ENCODE results near the gene SECISBP2. TPM values are rescaled to one million over a fixed set of nuclear protein-coding genes. Genes with fewer than 3 reads are reported as not detected.

Gene SECISBP2
- total RNA-seq, 1 donor from 2014 or later = 78.0 TPM

DNA sequence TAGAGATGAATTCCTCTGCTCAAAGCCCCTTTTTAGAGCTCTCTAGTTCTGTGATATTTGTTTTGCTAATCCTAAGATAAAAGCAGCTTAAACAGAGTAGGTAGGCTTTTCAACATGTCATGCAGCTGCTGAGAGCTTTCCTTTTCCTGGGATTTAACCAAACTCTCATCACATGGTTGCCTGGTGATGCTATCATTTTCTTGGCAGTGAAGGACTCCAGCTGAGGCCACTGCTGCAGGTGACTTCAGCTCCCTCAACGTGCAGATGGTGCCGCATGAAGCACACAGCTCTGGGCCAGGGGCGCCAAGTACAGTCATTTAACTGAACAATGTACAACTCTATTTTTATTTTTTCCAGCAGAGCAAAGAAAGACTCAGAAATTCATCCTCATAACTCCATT lies 42.2 kb downstream of the SECISBP2 start:
- Mint-ChIP-seq H3K4me3 (no peak overlapping the region), H3K27ac (peak overlapping the region; percentile 33), H3K9me3 (no peaks in the 10 kb centered on the region), H3K36me3 (peaks cover 30% of the 10 kb centered on the region), H3K27me3 (ENCODE audit: low read depth) (no peaks in the 10 kb centered on the region), H3K4me1 (peaks cover 3% of the 10 kb centered on the region)
- TF ChIP-seq, protein P1, sequence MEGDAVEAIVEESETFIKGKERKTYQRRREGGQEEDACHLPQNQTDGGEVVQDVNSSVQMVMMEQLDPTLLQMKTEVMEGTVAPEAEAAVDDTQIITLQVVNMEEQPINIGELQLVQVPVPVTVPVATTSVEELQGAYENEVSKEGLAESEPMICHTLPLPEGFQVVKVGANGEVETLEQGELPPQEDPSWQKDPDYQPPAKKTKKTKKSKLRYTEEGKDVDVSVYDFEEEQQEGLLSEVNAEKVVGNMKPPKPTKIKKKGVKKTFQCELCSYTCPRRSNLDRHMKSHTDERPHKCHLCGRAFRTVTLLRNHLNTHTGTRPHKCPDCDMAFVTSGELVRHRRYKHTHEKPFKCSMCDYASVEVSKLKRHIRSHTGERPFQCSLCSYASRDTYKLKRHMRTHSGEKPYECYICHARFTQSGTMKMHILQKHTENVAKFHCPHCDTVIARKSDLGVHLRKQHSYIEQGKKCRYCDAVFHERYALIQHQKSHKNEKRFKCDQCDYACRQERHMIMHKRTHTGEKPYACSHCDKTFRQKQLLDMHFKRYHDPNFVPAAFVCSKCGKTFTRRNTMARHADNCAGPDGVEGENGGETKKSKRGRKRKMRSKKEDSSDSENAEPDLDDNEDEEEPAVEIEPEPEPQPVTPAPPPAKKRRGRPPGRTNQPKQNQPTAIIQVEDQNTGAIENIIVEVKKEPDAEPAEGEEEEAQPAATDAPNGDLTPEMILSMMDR (IDR thresholded peaks at IDR 0.05; ENCODE audit: unreplicated experiment) = no peak
- DNase-seq (ENCODE audit: low spot score in 2 of 2, unreplicated experiment in 2 of 2) = no peak

DNA sequence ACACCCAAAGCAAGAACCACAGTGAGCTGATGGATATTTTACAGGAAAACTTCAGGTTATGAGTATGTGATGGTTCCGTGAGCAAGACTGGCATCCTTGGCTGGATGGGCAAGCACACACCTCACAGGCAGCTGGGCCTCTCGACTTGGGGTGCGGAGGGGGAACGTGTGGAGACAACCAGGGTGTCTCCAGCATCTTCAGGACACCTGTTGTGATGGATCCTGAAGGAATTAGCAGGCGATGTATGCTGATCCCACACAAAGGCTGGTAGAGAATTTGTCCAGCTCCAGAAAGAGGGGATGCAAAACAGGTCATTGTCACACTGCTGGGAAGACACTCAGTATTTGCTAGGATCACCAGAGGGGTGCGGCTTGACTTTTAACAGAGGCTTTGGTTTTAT lies 42.7 kb downstream of the SECISBP2 start:
- Mint-ChIP-seq H3K36me3 (peaks cover 28% of the 10 kb centered on the region), H3K4me3 (no peak overlapping the region), H3K27me3 (ENCODE audit: low read depth) (no peaks in the 10 kb centered on the region), H3K4me1 (peaks cover 3% of the 10 kb centered on the region), H3K27ac (no peak overlapping the region), H3K9me3 (no peaks in the 10 kb centered on the region)
- DNase-seq (ENCODE audit: low spot score in 2 of 2, unreplicated experiment in 2 of 2) = no peak
- TF ChIP-seq, protein P1 (IDR thresholded peaks at IDR 0.05; ENCODE audit: unreplicated experiment) = no peak

- no peak for DNase-seq (ENCODE audit: low spot score in 2 of 2, unreplicated experiment in 2 of 2)
- TF ChIP-seq, protein P1 (IDR thresholded peaks at IDR 0.05; ENCODE audit: unreplicated experiment) = no peak
- Mint-ChIP-seq H3K27ac (no peak overlapping the region), H3K4me3 (no peak overlapping the region), H3K9me3 (no peaks in the 10 kb centered on the region), H3K27me3 (ENCODE audit: low read depth) (no peaks in the 10 kb centered on the region), H3K4me1 (peaks cover 3% of the 10 kb centered on the region), H3K36me3 (peaks cover 20% of the 10 kb centered on the region)
Measured at GRCh38 chr9:89361816-89362646, 43.7 kb downstream of the SECISBP2 start.

DNA sequence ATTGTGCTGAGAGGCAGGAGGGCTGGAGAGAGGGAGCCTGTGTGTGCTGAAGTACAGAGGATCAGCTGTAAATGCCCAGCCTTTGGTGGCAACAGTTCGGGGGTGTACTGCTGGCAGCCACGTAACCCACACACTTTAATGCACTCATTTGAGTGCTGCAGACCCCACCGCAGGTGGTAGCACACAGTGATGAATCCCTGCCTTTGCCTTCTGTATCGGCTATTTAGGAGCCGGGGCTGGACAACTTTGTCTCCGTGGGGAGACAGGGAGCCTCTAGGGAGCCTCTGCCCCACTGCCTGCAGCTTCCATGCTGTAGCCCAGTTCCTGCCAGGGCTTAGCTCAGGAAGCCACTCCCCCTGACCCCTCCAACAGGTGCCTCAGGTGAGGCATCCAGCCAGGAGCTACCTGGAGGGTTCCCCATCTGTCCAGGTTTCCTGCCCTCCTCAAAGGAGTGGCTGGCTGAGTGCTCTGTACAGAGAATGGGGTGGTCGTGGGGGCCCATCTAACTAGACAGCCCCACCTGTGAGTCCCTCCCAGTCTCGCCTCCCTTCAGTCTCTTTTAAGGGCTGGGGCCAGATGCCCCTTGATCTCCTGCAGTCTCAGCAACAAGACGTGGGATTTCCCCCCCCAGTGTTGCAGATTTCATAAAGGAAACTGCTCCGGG lies 44.5 kb downstream of the SECISBP2 start:
- Mint-ChIP-seq H3K27ac (no peak overlapping the region), H3K4me1 (peaks cover 3% of the 10 kb centered on the region), H3K9me3 (no peaks in the 10 kb centered on the region), H3K36me3 (peaks cover 20% of the 10 kb centered on the region), H3K27me3 (ENCODE audit: low read depth) (no peaks in the 10 kb centered on the region), H3K4me3 (no peak overlapping the region)
- TF ChIP-seq, protein P1 (IDR thresholded peaks at IDR 0.05; ENCODE audit: unreplicated experiment) = no peak
- no peak for DNase-seq (ENCODE audit: low spot score in 2 of 2, unreplicated experiment in 2 of 2)

DNA sequence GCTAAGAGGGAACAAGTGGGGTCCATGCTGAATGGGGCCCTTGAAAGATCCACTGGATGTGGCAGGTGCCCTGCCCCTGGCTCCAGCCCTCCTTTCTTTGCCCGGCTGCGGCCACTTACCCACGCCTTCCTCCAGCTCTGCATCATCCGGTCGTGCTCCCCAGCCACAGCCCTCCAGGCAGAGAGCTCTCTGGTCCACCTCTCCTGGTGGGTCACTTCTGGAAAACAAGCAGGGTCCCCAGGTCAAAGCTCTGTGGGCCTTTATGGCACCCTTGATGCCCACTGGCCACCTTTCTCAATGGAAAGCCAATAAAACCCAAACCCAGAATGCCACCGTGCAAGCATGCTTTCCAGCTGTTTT lies 45.0 kb downstream of the SECISBP2 start:
- H3K9me3 Mint-ChIP-seq = no peaks in the 10 kb centered on the region
- peaks cover 3% of the 10 kb centered on the region for H3K4me1 Mint-ChIP-seq
- TF ChIP-seq, protein P1 (IDR thresholded peaks at IDR 0.05; ENCODE audit: unreplicated experiment) = no peak
- H3K36me3 Mint-ChIP-seq = peaks cover 18% of the 10 kb centered on the region
- H3K27me3 Mint-ChIP-seq (ENCODE audit: low read depth) = no peaks in the 10 kb centered on the region
- no peak overlapping the region for H3K27ac Mint-ChIP-seq
- DNase-seq (ENCODE audit: low spot score in 2 of 2, unreplicated experiment in 2 of 2) = no peak
- H3K4me3 Mint-ChIP-seq = no peak overlapping the region

Data from mesothelial cell of epicardium (in vitro differentiated cells).